HG02678 (cell line): ENCODE results near the gene SPINT3.

Experiments
- ATAC-seq: cut with Tn5 transposase; IDR thresholded peaks from one replicate; pipeline ENCODE4 v1.9.1; 2021; ENCODE audit warnings: mild to moderate bottlenecking, moderate library complexity; ENCODE audit not compliant: unreplicated experiment

Gene SPINT3

DNA sequence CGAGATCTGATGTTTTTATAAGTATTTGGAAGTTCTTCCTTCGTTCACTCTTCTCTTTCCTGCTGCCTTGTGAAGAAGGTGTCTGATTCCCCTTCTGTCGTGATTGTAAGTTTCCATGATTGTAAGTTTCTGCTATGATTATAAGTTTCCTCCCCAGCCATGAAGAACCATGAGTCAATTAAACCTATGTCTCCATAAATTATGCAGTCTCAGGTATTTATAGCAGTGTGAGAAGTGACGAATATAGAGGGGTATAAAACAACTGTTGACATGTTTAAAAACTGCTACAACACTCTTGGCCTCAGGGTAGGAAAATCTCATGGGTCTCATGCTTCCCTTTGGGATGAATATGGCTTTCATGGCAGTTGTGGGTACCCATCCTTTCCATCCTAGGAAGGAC, 51.7 kb downstream of the SPINT3 start:
- ATAC-seq: no peak

DNA sequence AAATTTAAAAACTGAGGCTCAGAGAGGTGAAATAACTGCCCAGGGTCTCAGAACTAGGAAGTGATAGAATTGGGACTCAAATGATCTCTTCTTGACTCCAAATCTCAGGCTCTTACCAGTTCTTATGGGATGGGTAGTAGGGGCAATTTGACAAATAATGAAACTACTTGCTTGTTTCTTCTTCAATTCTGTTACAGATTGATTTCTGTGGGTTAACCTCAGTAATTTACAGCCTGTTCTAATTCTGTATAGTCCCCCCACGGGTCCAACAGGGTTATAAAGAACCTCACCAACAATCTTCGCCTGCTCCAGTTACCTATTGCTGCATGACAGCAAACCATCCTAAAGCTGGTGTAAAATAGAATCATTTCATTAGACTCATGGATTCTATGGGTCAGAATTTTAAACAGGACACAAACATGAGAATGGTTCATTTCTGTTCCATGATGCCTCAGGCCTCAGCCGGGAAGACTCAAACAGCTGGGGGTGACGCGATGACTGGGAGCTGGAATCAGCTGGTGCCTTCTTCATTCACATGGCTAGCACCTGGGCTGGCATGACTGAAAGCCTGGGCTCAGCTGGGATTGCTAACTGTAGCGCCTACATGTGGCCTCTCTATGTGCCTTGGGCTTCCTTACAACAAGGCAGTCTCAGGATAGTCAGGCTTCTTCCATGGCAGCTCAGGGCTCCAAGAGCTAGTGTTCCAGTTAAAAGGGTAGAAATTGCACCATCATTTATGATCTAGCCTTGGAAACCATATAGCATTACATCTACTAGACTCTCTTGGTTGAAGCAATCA, 52.5 kb downstream of the SPINT3 start:
- peak; percentile 59 for ATAC-seq
